Subcutaneous preadipocyte (primary cell): ENCODE measurements around the gene TEX38. TPM values are rescaled to one million over a fixed set of nuclear protein-coding genes. Genes with fewer than 3 reads are reported as not detected.

Experiments used
- total RNA-seq: library from RNA; depleted of rRNA; stranded (reverse); fragments of >200 nt; gene quantifications from 2 replicates; pipeline ENCODE4 v1.2.3, GENCODE V29; 2012

Gene TEX38
- not detected in 2 replicates for total RNA-seq

DNA sequence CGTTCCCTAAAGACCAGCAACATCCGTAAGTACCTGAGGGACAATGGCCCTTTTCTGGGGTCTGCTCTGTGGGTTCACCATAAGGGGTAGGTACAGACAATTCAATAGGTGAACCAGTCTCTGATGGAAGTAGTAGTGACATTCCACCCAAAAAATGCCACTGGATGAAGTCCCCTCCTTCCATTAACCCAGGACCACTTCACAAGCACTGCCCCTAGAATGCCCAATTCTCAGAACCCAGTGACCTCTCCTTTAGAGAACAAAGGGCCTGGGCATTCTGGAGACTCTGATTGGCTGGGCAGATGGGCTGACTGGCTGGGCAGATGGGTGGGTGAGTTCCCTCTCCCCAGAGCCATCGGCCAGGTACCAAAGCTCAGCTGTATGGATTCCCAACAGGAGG lies at the start of gene TEX38:
Gene TEX38 (plus strand): TSS at position 301 of the 400 bp plus-strand sequence. CDS start 81 bp downstream, at position 382.

DNA sequence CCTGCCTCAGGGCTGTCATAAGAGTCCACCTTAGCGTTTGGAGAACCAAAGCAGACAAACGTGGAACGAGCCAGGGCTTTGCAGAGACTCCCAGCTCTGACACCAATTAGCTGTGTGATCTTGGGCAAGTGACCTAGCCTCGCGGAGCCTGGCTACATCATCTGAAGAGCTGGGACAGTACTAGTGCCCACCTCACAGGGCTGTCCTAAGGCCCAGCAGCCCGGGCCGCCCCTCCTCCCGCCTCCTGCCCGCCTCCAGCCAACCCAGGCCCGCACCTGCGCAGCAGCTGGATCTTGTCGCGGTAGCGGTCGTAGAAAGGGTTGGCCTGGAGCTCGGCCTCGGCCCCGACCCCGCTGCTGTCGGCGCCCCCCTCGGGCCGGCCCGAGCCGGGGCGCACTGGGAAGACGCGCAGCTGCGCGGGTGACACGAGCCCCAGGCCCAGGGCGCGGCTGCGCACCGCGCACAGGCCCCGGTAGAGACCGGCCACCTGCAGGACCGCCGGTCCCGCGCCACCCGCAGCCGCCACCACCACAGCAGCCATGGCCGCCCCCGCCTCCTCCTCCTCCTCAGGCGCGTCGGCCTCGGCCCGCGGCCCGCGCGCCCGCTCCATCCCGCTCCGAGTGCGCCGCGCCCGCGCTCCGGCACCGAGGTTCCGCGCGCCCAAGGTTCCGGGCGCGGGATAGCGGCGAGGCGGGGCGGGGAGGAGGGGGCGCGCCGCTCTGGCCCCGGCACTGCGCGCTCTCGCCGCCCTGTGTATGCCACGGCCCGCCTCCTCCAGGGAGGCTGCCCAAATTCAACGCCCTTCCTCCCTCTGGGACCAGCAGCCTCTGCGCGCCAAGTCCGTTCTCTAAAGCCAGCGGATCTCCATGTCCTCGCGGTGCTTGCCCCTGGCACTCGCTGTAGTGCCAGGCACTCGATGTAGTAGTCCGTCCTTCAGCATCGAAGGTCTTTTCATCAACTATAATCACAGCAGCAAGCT lies 3.6 kb upstream of the TEX38 start, which contains the start of gene ATPAF1:
Gene ATPAF1 (minus strand): TSS at position 583 of the 979 bp plus-strand sequence. CDS start 42 bp downstream, at position 541.

DNA sequence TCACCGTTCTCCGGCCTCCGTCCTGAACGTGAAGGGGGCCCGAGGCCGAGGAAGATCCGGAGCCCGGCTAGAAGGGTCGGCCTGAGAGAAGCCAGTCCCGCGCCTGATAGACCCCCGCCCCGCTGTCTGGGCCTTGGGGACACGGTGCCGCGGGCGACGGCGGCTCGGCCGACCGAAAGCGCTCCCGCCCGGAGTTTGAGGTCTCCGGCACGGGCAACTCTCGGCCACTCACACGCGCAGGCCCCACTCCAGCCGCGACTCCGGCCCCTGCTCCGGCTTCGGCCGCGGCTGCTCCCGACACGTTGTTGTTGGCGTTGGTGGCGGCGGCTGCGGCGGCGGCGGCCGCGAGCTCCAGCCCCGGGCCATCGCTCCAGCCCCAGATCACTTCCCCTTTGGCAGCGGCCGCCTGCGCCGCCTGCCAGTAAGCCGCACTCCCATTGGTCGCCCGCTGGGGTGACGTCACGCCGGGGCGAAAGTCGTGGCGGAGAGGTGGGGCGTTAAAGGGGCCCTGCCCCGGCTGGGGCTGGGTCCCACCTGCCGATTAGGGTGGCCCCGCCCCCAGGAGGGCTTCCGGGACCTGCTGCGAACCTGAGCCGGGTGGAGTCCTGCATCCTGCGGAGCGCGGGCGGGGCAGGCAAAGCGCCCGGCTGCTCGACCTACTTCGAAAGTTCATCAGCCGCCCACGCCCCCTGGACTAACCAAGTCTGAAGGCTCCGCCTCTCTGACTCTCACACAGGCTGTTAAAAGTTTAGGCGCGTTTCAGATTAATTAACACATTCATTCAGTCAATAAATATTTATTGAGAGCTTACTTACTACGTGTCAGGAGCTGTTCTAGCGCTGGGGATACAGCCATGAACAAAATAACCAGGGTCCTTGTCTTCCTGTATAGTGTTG lies 47.3 kb downstream of the TEX38 start, which contains the start of gene EFCAB14:
Gene EFCAB14 (minus strand): TSS at position 388 of the 896 bp plus-strand sequence. CDS start 1,027 bp downstream, outside the sequence.

Other genes with a start within 250 kb of the TEX38 start
- gene DMBX1, start 182.0 kb upstream of the TEX38 start, total RNA-seq: not detected in 2 replicates
- gene KNCN, start 120.2 kb upstream of the TEX38 start, total RNA-seq: not detected in 2 replicates
- gene MKNK1, start 67.6 kb upstream of the TEX38 start, total RNA-seq: 14.0 and 15.8 TPM in 2 replicates
- gene MOB3C, start 55.0 kb upstream of the TEX38 start, total RNA-seq: 4.8 and 5.3 TPM in 2 replicates
- gene ATPAF1, start 3.5 kb upstream of the TEX38 start, total RNA-seq: 41.2 and 52.0 TPM in 2 replicates
- gene EFCAB14, start 47.3 kb downstream of the TEX38 start, total RNA-seq: 41.5 and 59.4 TPM in 2 replicates
- not detected in 2 replicates for gene CYP4B1, start 127.2 kb downstream of the TEX38 start, total RNA-seq